ENCODE data around the gene CECR2.

Gene CECR2

GRCh38 chr22:17598318-17598717 lies 229.1 kb downstream of the CECR2 start:
- TF ChIP-seq TEAD4 (IDR thresholded peaks at IDR 0.05), result no peak
- no peak for TF ChIP-seq RAD21 (IDR thresholded peaks at IDR 0.05; ENCODE audit: low read depth)
- TF ChIP-seq FOXM1 (IDR thresholded peaks at IDR 0.05; ENCODE audit: borderline replicate concordance, low read depth), result no peak
- TF ChIP-seq CREB1 (IDR thresholded peaks at IDR 0.05; ENCODE audit: low read depth), result no peak
- TF ChIP-seq TCF12 (IDR thresholded peaks at IDR 0.05; ENCODE audit: low read depth), result no peak
- TF ChIP-seq TAF1 (IDR thresholded peaks at IDR 0.05; ENCODE audit: low read depth), result no peak
- no peak for TF ChIP-seq CEBPB (IDR thresholded peaks at IDR 0.05)
- TF ChIP-seq MAX (IDR thresholded peaks at IDR 0.05), result no peak
- no peak for TF ChIP-seq USF1 (IDR thresholded peaks at IDR 0.05)
- TF ChIP-seq EGR1 (IDR thresholded peaks at IDR 0.05), result no peak
- TF ChIP-seq EP300 (IDR thresholded peaks at IDR 0.05; ENCODE audit: borderline replicate concordance), result no peak
- TF ChIP-seq ZBTB7A (IDR thresholded peaks at IDR 0.05; ENCODE audit: low read depth), result no peak
- TF ChIP-seq YY1 (IDR thresholded peaks at IDR 0.05; ENCODE audit: low read depth), result no peak
- no peak for TF ChIP-seq NFIC (IDR thresholded peaks at IDR 0.05)
- TF ChIP-seq REST (IDR thresholded peaks at IDR 0.05; ENCODE audit: low read depth), result no peak

GRCh38 chr22:17601031-17601430 lies 231.8 kb downstream of the CECR2 start:
- TF ChIP-seq ZBTB7A (IDR thresholded peaks at IDR 0.05; ENCODE audit: low read depth) (no peak), CREB1 (IDR thresholded peaks at IDR 0.05; ENCODE audit: low read depth) (no peak), REST (IDR thresholded peaks at IDR 0.05; ENCODE audit: low read depth) (no peak), FOXM1 (IDR thresholded peaks at IDR 0.05; ENCODE audit: borderline replicate concordance, low read depth) (no peak), CEBPB (IDR thresholded peaks at IDR 0.05) (no peak), RAD21 (IDR thresholded peaks at IDR 0.05; ENCODE audit: low read depth) (no peak), YY1 (IDR thresholded peaks at IDR 0.05; ENCODE audit: low read depth) (no peak), TAF1 (IDR thresholded peaks at IDR 0.05; ENCODE audit: low read depth) (no peak), EP300 (IDR thresholded peaks at IDR 0.05; ENCODE audit: borderline replicate concordance) (no peak), EGR1 (IDR thresholded peaks at IDR 0.05) (no peak), MAX (IDR thresholded peaks at IDR 0.05) (no peak), TCF12 (IDR thresholded peaks at IDR 0.05; ENCODE audit: low read depth) (no peak), TEAD4 (IDR thresholded peaks at IDR 0.05) (no peak), USF1 (IDR thresholded peaks at IDR 0.05) (no peak), NFIC (IDR thresholded peaks at IDR 0.05) (no peak)

- TF ChIP-seq TAF1 (IDR thresholded peaks at IDR 0.05; ENCODE audit: low read depth), result no peak
- TF ChIP-seq ZBTB7A (IDR thresholded peaks at IDR 0.05; ENCODE audit: low read depth), result no peak
- no peak for TF ChIP-seq YY1 (IDR thresholded peaks at IDR 0.05; ENCODE audit: low read depth)
- TF ChIP-seq USF1 (IDR thresholded peaks at IDR 0.05), result no peak
- TF ChIP-seq RAD21 (IDR thresholded peaks at IDR 0.05; ENCODE audit: low read depth), result no peak
Observed at GRCh38 chr22:17603668-17604067, 234.4 kb downstream of the CECR2 start.

GRCh38 chr22:17606496-17606895 lies 237.2 kb downstream of the CECR2 start:
- TF ChIP-seq CEBPB (IDR thresholded peaks at IDR 0.05) (no peak), TCF12 (IDR thresholded peaks at IDR 0.05; ENCODE audit: low read depth) (no peak), USF1 (IDR thresholded peaks at IDR 0.05) (no peak), REST (IDR thresholded peaks at IDR 0.05; ENCODE audit: low read depth) (no peak), EP300 (IDR thresholded peaks at IDR 0.05; ENCODE audit: borderline replicate concordance) (no peak), NFIC (IDR thresholded peaks at IDR 0.05) (no peak), ZBTB7A (IDR thresholded peaks at IDR 0.05; ENCODE audit: low read depth) (no peak), TEAD4 (IDR thresholded peaks at IDR 0.05) (no peak)
